Stimulated activated naive CD8-positive, alpha-beta T cell treated with anti-CD3 and anti-CD28 coated beads, Interleukin-15, Interleukin-2, amounts not matched to agents 100 ng/mL and 50 ng/mL, for 24 hours (primary cell): ENCODE measurements around the gene KDM7A.
"Not testable (repeated sequence)": the region's sequence is repeated elsewhere in the genome, so short reads cannot be mapped to it uniquely, and the experiment has no call there.

Experiments used
- H3K27ac Mint-ChIP-seq: one replicate; pipeline ENCODE4 v1.8.0; 2021; ENCODE audit warnings: mild to moderate bottlenecking, mixed read lengths
- H3K27me3 Mint-ChIP-seq: one replicate; pipeline ENCODE4 v1.8.0; 2021; ENCODE audit warnings: mixed read lengths
- H3K36me3 Mint-ChIP-seq: one replicate; pipeline ENCODE4 v1.8.0; 2021; ENCODE audit warnings: low read depth, mixed read lengths
- H3K4me1 Mint-ChIP-seq: one replicate; pipeline ENCODE4 v1.8.0; 2021; ENCODE audit warnings: low read depth, mixed read lengths
- H3K4me3 Mint-ChIP-seq: one replicate; pipeline ENCODE4 v1.8.0; 2021; ENCODE audit warnings: mild to moderate bottlenecking, mixed read lengths
- H3K9me3 Mint-ChIP-seq: one replicate; pipeline ENCODE4 v1.8.0; 2021; ENCODE audit warnings: mixed read lengths

The KDM7A gene

DNA sequence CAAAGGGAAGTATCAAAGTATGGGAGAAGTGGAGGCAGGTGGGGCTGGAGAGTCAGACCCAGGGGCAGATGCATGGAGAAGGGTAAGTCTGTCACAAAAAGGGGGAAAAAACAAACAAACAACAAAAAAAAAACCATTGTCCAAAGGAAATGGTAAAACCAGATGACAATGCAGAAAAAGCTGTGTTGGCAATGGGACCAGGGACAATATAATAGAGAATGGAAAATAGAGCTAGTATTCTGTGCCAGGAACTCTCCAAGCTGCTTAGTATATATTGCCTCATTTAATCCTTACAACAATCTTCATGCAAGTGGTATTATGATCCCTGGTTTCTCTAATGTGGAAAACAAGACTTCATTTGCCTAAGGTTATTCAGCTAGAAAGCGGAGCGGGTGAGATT, 13.1 kb upstream of the KDM7A start:
- H3K4me3 Mint-ChIP-seq = no peak overlapping the region
- peaks cover 7% of the 10 kb centered on the region for H3K27me3 Mint-ChIP-seq

DNA sequence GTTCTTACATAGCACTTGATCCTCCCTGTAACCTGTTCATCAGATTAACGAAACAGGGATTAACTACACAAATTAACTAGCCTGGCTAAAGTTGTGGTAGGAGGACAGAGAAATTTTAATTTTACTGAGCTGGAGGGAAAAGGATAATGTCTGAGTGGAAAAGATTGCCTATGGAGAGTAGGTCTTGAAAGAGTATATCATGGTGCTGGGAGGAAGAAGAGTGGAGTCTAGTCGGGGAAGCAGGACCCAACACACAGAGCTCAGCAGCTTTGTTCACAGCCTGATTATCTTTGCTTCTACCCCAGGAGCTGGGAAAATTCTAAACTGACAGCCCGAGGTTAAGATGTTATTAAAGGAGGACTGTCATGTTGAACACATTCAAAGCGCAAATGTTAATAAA, 6.1 kb upstream of the KDM7A start:
- H3K27ac Mint-ChIP-seq = no peak overlapping the region
- peaks cover 36% of the 10 kb centered on the region for H3K27me3 Mint-ChIP-seq
- no peaks in the 10 kb centered on the region for H3K36me3 Mint-ChIP-seq
- H3K4me3 Mint-ChIP-seq = no peak overlapping the region
- peaks cover 16% of the 10 kb centered on the region for H3K4me1 Mint-ChIP-seq
- H3K9me3 Mint-ChIP-seq = no peaks in the 10 kb centered on the region

More for the DNA sequence above, 13.1 kb upstream of the KDM7A start:
- no peaks in the 10 kb centered on the region for H3K4me1 Mint-ChIP-seq
- no peak overlapping the region for H3K27ac Mint-ChIP-seq
- no peaks in the 10 kb centered on the region for H3K36me3 Mint-ChIP-seq
- no peaks in the 10 kb centered on the region for H3K9me3 Mint-ChIP-seq

DNA sequence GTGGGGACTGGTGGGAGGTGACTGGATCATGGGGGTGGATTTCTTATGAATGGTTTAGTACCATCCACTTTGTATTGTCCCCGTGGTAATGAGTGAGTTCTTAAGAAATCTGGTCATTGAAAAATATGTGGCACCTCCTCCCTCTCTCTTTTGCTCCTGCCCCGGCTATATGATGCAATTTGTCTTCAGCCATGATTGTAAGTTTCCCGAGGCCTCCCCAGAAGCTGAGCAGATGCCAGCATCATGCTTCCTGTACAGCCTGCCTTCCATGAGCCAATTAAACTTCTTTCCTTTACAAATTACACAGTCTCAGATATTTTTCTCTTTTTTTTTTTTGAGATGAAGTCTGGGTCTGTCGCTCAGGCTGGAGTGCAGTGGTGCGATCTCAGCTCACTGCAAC, 2.6 kb upstream of the KDM7A start:
- no peak overlapping the region for H3K27ac Mint-ChIP-seq
- H3K27me3 Mint-ChIP-seq = peaks cover 34% of the 10 kb centered on the region
- no peak overlapping the region for H3K4me3 Mint-ChIP-seq
- no peaks in the 10 kb centered on the region for H3K9me3 Mint-ChIP-seq
- no peaks in the 10 kb centered on the region for H3K36me3 Mint-ChIP-seq
- H3K4me1 Mint-ChIP-seq = peaks cover 32% of the 10 kb centered on the region

- H3K9me3 Mint-ChIP-seq = no peaks in the 10 kb centered on the region
- peaks cover 48% of the 10 kb centered on the region for H3K4me1 Mint-ChIP-seq
- H3K36me3 Mint-ChIP-seq = no peaks in the 10 kb centered on the region
- H3K27me3 Mint-ChIP-seq = peaks cover 19% of the 10 kb centered on the region
- peak overlapping the region; percentile 85 for H3K4me3 Mint-ChIP-seq
- peak overlapping the region; percentile 58 for H3K27ac Mint-ChIP-seq
These were observed 571 bp downstream of the KDM7A start for GRCh38 chr7:140176122-140176701.

DNA sequence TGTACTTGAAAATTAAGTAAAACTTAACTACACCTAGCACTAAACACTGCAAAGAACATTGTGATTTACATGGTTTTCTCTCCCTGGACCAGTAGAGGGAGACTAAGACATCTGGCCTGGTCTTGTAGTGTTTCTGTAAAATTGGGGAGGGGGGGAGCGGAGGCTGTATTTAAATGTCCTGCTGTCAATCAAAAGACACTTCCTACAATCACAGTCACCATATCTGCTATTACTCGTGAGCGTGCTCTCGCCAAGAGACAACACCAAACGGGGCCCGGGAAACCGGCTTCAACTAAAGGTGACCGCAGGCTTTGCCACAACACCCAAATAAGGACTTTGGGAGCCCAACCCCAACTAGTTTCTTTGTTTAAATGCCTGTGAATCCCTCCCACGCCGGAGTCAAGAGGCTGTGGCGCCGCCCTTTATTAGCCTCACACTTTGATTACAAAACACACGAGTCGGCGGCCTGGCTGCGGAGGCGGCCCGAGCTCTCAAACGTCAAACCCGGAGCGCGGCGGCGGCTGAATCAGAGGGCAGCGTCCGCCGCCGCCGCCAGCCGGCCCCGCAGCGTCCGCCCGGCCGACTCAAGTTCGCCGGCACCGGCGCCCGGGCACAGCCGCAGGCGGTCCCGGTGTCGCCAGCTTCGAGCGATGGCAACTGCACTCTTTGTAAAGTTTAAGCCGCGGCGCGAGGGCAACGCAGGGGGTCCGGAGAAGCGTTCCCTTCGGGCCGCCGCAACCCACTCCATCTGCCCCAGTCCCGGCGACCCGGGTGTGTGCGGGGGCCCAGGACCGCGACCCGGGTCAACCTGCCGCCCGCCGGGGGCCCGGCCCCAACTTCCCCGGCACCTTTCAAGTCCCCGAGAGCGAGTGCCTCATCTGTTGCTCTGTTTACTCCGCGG, 1.3 kb downstream of the KDM7A start:
- peaks cover 19% of the 10 kb centered on the region for H3K27me3 Mint-ChIP-seq
- H3K36me3 Mint-ChIP-seq = no peaks in the 10 kb centered on the region
- peaks cover 54% of the 10 kb centered on the region for H3K4me1 Mint-ChIP-seq
- no peaks in the 10 kb centered on the region for H3K9me3 Mint-ChIP-seq
- H3K4me3 Mint-ChIP-seq = peak overlapping the region; percentile 81
- peak overlapping the region; percentile 70 for H3K27ac Mint-ChIP-seq

DNA sequence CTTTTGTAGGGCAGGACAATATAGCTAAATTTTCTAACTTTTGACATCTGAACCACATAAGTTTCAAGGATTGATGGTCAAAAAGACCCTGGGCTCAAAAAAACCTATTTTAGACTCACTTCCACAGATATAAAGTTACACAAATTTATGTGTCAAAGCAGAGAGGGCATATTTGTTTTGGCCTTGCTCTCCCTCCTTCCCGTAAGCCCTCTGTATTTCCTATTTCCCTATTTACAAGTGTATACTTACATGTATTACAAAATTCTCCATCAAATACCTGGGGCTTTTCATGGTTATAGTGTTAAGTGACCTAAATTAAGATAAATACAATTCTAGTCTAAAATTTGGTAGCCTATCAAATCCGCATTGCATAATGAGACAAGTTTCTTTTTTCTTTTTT, 2.6 kb downstream of the KDM7A start:
- Mint-ChIP-seq H3K4me1 (peaks cover 58% of the 10 kb centered on the region), H3K27me3 (peaks cover 16% of the 10 kb centered on the region), H3K9me3 (no peaks in the 10 kb centered on the region), H3K27ac (no peak overlapping the region), H3K4me3 (no peak overlapping the region), H3K36me3 (no peaks in the 10 kb centered on the region)

DNA sequence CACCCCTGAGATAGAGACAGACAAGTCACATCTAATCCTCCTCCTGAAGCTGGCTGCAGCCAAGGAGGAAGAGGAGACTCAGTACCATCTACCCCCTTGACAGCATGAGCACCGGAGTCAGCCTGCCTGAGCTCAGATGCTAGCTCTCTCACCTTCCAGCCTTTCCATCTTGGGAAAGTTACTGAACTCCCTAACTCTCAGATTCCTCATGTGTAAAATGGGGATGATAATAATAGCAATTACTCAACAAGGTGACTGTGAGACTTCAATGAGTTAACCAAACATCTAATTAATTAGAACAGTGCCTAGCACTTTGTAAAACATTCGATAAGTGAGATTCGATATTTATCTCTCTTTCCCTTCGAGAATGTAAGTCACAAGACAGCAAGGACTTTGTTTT, 6.4 kb downstream of the KDM7A start:
- Mint-ChIP-seq H3K4me1 (peaks cover 75% of the 10 kb centered on the region), H3K27me3 (no peaks in the 10 kb centered on the region), H3K4me3 (no peak overlapping the region), H3K36me3 (no peaks in the 10 kb centered on the region), H3K9me3 (no peaks in the 10 kb centered on the region), H3K27ac (no peak overlapping the region)

GRCh38 chr7:140168816-140169215, 8.0 kb downstream of the KDM7A start:
- no peaks in the 10 kb centered on the region for H3K27me3 Mint-ChIP-seq
- no peaks in the 10 kb centered on the region for H3K36me3 Mint-ChIP-seq
- no peak overlapping the region for H3K4me3 Mint-ChIP-seq
- H3K4me1 Mint-ChIP-seq = peaks cover 82% of the 10 kb centered on the region
- no peaks in the 10 kb centered on the region for H3K9me3 Mint-ChIP-seq
- H3K27ac Mint-ChIP-seq = peak overlapping the region; percentile 37

GRCh38 chr7:140165422-140165821, 11.4 kb downstream of the KDM7A start:
- peaks cover 88% of the 10 kb centered on the region for H3K4me1 Mint-ChIP-seq
- no peaks in the 10 kb centered on the region for H3K27me3 Mint-ChIP-seq
- peak overlapping the region; percentile 96 for H3K27ac Mint-ChIP-seq
- H3K36me3 Mint-ChIP-seq = peaks cover 3% of the 10 kb centered on the region
- no peaks in the 10 kb centered on the region for H3K9me3 Mint-ChIP-seq
- peak overlapping the region; percentile 73 for H3K4me3 Mint-ChIP-seq

DNA sequence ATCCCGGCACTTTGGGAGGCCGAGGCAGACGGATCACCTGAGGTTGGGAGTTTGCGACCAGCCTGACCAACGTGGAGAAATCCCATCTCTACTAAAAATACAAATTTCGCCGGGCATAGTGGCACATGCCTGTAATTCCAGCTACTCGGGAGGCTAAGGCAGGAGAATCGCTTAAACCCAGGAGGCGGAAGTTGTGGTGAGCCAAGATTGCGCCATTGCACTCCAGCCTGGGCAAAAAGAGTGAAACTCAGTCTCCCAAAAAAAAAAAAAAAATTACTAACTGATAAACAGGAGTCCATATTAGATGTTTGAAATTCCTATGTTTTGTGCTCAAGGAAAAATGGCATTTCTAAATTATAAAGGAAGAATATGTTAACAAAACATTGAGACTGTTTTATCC, 14.7 kb downstream of the KDM7A start:
- not testable (repeated sequence) for H3K9me3 Mint-ChIP-seq, H3K4me3 Mint-ChIP-seq, H3K27me3 Mint-ChIP-seq, H3K27ac Mint-ChIP-seq
- peaks cover 82% of the 10 kb centered on the region for H3K4me1 Mint-ChIP-seq
- peaks cover 10% of the 10 kb centered on the region for H3K36me3 Mint-ChIP-seq

GRCh38 chr7:140161047-140161446, 15.7 kb downstream of the KDM7A start:
- Mint-ChIP-seq H3K27me3 (no peaks in the 10 kb centered on the region), H3K36me3 (peaks cover 10% of the 10 kb centered on the region), H3K4me1 (peaks cover 84% of the 10 kb centered on the region), H3K4me3 (peak overlapping the region; percentile 21), H3K9me3 (no peaks in the 10 kb centered on the region), H3K27ac (peak overlapping the region; percentile 82)

GRCh38 chr7:140160308-140160707, 16.5 kb downstream of the KDM7A start:
- Mint-ChIP-seq H3K27ac (peak overlapping the region; percentile 82), H3K9me3 (no peaks in the 10 kb centered on the region), H3K27me3 (no peaks in the 10 kb centered on the region), H3K4me1 (peaks cover 84% of the 10 kb centered on the region), H3K36me3 (peaks cover 10% of the 10 kb centered on the region), H3K4me3 (peak overlapping the region; percentile 21)

- Mint-ChIP-seq H3K9me3 (no peaks in the 10 kb centered on the region), H3K27me3 (no peaks in the 10 kb centered on the region), H3K36me3 (peaks cover 10% of the 10 kb centered on the region), H3K4me3 (no peak overlapping the region), H3K27ac (no peak overlapping the region), H3K4me1 (peaks cover 84% of the 10 kb centered on the region)
These were observed 17.3 kb downstream of the KDM7A start for GRCh38 chr7:140159497-140159896.

DNA sequence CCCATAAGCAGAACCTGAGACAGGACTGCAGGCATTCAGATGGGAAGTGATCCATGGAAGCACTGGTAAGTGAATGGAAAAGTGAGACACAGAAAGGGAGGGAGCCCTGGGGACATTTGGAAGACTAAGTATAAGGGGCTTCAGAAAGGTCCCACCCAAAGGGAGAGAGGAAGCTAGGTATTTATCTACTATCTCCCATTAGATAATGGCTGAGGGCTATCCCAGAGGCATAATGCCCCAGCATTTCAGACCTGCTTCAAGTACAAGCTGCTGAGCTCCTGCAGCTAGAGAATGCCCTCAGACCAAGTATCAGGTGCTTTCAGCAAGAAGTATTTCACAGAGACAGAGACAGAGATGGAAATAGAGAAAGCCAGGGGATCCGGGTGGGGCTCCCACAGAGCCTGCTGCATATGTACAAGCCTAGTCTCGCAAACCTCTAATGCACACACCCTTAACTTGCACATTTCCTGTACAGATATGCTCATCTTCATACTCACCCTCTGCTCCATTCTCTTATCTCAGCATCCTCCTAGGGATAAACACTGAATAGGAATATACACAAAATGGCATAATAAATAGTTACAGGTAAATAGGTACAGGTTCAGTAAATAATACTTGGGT, 20.2 kb downstream of the KDM7A start:
- Mint-ChIP-seq H3K4me3 (no peak overlapping the region), H3K27ac (peak overlapping the region; percentile 36), H3K4me1 (peaks cover 78% of the 10 kb centered on the region), H3K27me3 (no peaks in the 10 kb centered on the region), H3K9me3 (no peaks in the 10 kb centered on the region), H3K36me3 (peaks cover 18% of the 10 kb centered on the region)

DNA sequence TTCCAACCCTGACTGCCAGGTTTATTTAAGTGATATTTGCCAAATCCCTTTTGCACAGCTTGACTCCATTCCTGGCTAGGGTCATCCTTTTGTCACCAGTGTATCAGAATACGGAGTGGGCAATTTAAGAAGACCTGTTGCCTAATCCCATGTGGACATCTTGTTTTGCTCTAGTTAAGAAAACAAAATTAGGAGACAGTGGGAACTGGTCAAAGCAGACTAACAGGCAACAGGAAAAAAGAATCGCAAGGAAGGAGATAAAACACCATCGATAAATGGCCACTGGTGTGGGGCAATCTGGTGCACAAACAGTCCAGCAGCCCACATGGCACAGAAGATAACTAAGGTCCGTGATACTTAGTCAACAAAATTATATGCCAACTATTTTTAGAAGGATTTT, 21.4 kb downstream of the KDM7A start:
- Mint-ChIP-seq H3K9me3 (no peaks in the 10 kb centered on the region), H3K27me3 (no peaks in the 10 kb centered on the region), H3K27ac (no peak overlapping the region), H3K36me3 (peaks cover 18% of the 10 kb centered on the region), H3K4me1 (peaks cover 71% of the 10 kb centered on the region), H3K4me3 (no peak overlapping the region)
